ENCODE data around the gene TRIM46. TPM values are rescaled to one million over a fixed set of nuclear protein-coding genes. Genes with fewer than 3 reads are reported as not detected.

TRIM46 gene
- total RNA-seq, 2 donors from 2014 or later: 0.14 to 1.6 TPM

DNA sequence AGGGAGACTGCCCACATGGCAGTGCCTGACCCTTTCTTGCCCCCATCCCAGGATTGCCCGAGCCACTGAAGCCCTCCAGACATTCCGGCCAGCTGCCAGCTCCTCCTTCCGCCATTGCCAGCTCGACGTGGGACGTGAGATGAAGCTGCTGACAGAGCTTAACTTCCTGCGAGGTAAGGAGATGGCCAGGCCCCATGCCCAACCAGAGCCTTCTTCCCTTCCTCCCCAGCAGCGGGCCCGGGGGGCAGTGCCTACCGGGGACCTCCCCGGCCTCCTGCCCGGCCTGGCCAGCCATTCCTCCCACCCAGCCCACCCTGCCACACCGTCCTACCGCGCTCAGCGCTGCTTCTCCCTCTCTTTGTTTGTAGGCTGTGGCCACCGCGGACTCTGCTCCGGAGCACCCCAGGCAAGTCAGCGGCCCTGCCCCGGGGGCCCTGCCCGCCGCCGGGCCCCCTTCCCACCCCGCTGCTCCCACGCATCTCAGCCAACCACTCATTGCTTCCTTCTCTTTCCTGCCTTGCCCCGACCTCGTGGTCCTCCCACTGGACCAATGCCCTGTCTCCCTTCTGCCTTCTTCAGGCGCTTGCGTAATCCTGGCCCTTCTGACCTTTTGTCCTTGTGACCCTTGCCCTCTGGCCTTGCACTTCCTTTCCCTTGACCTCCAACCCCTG, 4.9 kb downstream of the TRIM46 start:
- 85% methylated on average over 29 of the region's 30 CpGs for WGBS
- Histone ChIP-seq H3K36me3 (no peaks in the 10 kb centered on the region), H3K4me1 (replicated peaks) (no peaks in the 10 kb centered on the region), H3K27ac (no peak overlapping the region), H3K9me3 (no peaks in the 10 kb centered on the region), H3K4me3 (no peak overlapping the region), H3K27me3 (replicated peaks; ENCODE audit: insufficient read depth) (peaks cover 2% of the 10 kb centered on the region)
- intact Hi-C loops (cut with DNase I): no loop called here
- no peak for DNase-seq (ENCODE audit: low spot score)
- no peak for TF ChIP-seq POLR2A (IDR thresholded peaks at IDR 0.05)
- TF ChIP-seq, protein P1, sequence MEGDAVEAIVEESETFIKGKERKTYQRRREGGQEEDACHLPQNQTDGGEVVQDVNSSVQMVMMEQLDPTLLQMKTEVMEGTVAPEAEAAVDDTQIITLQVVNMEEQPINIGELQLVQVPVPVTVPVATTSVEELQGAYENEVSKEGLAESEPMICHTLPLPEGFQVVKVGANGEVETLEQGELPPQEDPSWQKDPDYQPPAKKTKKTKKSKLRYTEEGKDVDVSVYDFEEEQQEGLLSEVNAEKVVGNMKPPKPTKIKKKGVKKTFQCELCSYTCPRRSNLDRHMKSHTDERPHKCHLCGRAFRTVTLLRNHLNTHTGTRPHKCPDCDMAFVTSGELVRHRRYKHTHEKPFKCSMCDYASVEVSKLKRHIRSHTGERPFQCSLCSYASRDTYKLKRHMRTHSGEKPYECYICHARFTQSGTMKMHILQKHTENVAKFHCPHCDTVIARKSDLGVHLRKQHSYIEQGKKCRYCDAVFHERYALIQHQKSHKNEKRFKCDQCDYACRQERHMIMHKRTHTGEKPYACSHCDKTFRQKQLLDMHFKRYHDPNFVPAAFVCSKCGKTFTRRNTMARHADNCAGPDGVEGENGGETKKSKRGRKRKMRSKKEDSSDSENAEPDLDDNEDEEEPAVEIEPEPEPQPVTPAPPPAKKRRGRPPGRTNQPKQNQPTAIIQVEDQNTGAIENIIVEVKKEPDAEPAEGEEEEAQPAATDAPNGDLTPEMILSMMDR (IDR thresholded peaks at IDR 0.05): no peak
- no peak for TF ChIP-seq POLR2AphosphoS5 (IDR thresholded peaks at IDR 0.05)

DNA sequence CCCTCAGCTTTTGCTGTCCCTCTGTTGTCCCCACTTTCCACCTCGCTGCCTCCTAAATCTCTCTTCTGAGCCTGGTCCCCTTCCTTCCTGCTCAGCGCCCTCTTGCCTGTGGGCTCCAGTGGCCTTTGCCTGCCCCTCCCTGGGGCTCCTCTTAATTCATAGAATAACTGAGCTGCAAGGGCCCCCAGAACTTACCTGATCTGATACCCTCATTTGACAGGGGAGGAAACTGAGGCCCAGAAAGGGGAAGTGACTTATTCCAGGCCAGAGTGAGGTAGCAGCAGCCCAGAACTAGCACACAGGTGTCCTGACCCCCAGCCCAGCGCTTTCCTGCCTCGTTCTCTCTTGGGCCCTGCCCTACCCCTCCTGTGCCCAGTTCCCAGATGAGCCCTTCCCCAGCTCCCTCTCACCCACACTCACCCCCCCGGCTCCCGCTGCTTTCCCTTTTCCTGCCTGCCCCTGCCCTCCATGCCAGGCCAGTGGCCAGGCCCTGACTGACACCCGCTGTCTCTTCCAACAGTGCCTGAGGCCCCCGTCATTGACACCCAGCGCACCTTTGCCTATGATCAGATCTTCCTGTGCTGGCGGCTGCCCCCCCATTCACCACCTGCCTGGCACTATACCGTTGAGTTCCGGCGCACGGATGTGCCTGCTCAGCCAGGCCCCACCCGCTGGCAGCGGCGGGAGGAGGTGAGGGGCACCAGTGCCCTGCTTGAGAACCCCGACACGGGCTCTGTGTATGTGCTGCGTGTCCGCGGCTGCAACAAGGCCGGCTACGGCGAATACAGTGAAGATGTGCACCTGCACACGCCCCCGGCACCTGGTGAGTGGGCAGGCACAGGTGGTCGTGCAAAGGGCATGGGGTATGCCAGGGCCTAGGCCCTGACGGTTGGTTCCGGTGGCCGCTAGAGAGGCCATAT, 5.7 kb downstream of the TRIM46 start:
- intact Hi-C loops (cut with DNase I): no loop called here
- WGBS: 93% methylated on average over 31 of the region's 31 CpGs
- Histone ChIP-seq H3K36me3 (no peaks in the 10 kb centered on the region), H3K27me3 (replicated peaks; ENCODE audit: insufficient read depth) (no peaks in the 10 kb centered on the region), H3K9me3 (no peaks in the 10 kb centered on the region), H3K4me1 (replicated peaks) (no peaks in the 10 kb centered on the region), H3K27ac (no peak overlapping the region), H3K4me3 (no peak overlapping the region)
- DNase-seq (ENCODE audit: low spot score): no peak
- TF ChIP-seq POLR2A (IDR thresholded peaks at IDR 0.05): no peak
- no peak for TF ChIP-seq POLR2AphosphoS5 (IDR thresholded peaks at IDR 0.05)
- TF ChIP-seq, protein P1 (IDR thresholded peaks at IDR 0.05): no peak

GRCh38 chr1:155181371-155182051, 7.9 kb downstream of the TRIM46 start:
- no peak overlapping the region for H3K27ac ChIP-seq
- WGBS: 86% methylated on average over 18 of the region's 18 CpGs

GRCh38 chr1:155182052-155182550, 8.5 kb downstream of the TRIM46 start:
- no peaks in the 10 kb centered on the region for H3K4me1 ChIP-seq (replicated peaks)
- WGBS: 92% methylated on average over 7 of the region's 7 CpGs
- H3K4me3 ChIP-seq: no peak overlapping the region
- TF ChIP-seq, protein P1 (IDR thresholded peaks at IDR 0.05): no peak
- no peak for TF ChIP-seq POLR2A (IDR thresholded peaks at IDR 0.05)
- TF ChIP-seq POLR2AphosphoS5 (IDR thresholded peaks at IDR 0.05): no peak
- no peaks in the 10 kb centered on the region for H3K27me3 ChIP-seq (replicated peaks; ENCODE audit: insufficient read depth)
- intact Hi-C loops (cut with DNase I): no loop called here
- DNase-seq (ENCODE audit: low spot score): no peak
- H3K27ac ChIP-seq: no peak overlapping the region
- no peaks in the 10 kb centered on the region for H3K36me3 ChIP-seq
- H3K9me3 ChIP-seq: no peaks in the 10 kb centered on the region

More at GRCh38 chr1:155181371-155182051, 7.9 kb downstream of the TRIM46 start:
- Histone ChIP-seq H3K9me3 (no peaks in the 10 kb centered on the region), H3K27me3 (replicated peaks; ENCODE audit: insufficient read depth) (no peaks in the 10 kb centered on the region), H3K4me3 (no peak overlapping the region), H3K36me3 (no peaks in the 10 kb centered on the region), H3K4me1 (replicated peaks) (no peaks in the 10 kb centered on the region)
- TF ChIP-seq, protein P1 (IDR thresholded peaks at IDR 0.05): no peak
- TF ChIP-seq POLR2AphosphoS5 (IDR thresholded peaks at IDR 0.05) (no peak), POLR2A (IDR thresholded peaks at IDR 0.05) (no peak)
- no peak for DNase-seq (ENCODE audit: low spot score)
- intact Hi-C loops (cut with DNase I): no loop called here

Data from prostate gland (tissue), 2 donors.